Activated CD4-positive, CD25-positive, alpha-beta regulatory T cell treated with anti-CD3 and anti-CD28 coated beads, Interleukin-2, amount 50 U/mL, for 16 hours (primary cell): ENCODE measurements around the gene OXLD1.

Experiments
- DNase-seq: peaks from one replicate; pipeline ENCODE4 v3.0.0-alpha.2; 2020; ENCODE audit warnings: low read depth, low spot score

The OXLD1 gene

GRCh38 chr17:81616877-81617276, 49.5 kb downstream of the OXLD1 start:
- DNase-seq: no peak

GRCh38 chr17:81615401-81615930, 50.9 kb downstream of the OXLD1 start:
- DNase-seq: no peak
